ACHN (cell line): Measurements from ENCODE around the gene PDE4D.

Experiments used
- DNase-seq: peaks from one replicate; pipeline ENCODE4 v3.0.0-alpha.2; 2015
- in situ Hi-C: cut with HindIII; loops from 2 replicates; pipeline ENCODE4 v1.10.0; 2017; ENCODE audit warnings: low sequenced_read_pairs, low pct_ligation_motif_present, low pct_unique_long_range_greater_than_20kb

Gene PDE4D

GRCh38 chr5:59296317-59297264 lies 596.9 kb downstream of the PDE4D start:
- DNase-seq, result peak; percentile 69
- in situ Hi-C loops, result no loop called here

- no peak for DNase-seq
- in situ Hi-C loops, result no loop called here
Observed at GRCh38 chr5:59293700-59294099, 599.8 kb downstream of the PDE4D start.

GRCh38 chr5:59291941-59292340 lies 601.6 kb downstream of the PDE4D start:
- in situ Hi-C loops, result no loop called here
- no peak for DNase-seq

GRCh38 chr5:59287884-59288283 lies 605.6 kb downstream of the PDE4D start:
- in situ Hi-C loops, result no loop called here
- no peak for DNase-seq

- in situ Hi-C loops, result no loop called here
- DNase-seq, result no peak
Observed at GRCh38 chr5:59287361-59287760, 606.2 kb downstream of the PDE4D start.

- DNase-seq, result no peak
- in situ Hi-C loops, result no loop called here
Observed at GRCh38 chr5:59286510-59286909, 607.0 kb downstream of the PDE4D start.

GRCh38 chr5:59285300-59286016 lies 608.1 kb downstream of the PDE4D start:
- in situ Hi-C loops, result no loop called here
- no peak for DNase-seq

- in situ Hi-C loops, result no loop called here
- no peak for DNase-seq
Observed at GRCh38 chr5:59282726-59283125, 610.8 kb downstream of the PDE4D start.

GRCh38 chr5:59279979-59280378 lies 613.5 kb downstream of the PDE4D start:
- no peak for DNase-seq
- in situ Hi-C loops, result no loop called here

GRCh38 chr5:59276917-59277372 lies 616.6 kb downstream of the PDE4D start:
- in situ Hi-C loops, result no loop called here
- no peak for DNase-seq

- DNase-seq, result no peak
- in situ Hi-C loops, result no loop called here
Observed at GRCh38 chr5:59276325-59276675, 617.2 kb downstream of the PDE4D start.

- in situ Hi-C loops, result no loop called here
- DNase-seq, result peak; percentile 71
Observed at GRCh38 chr5:59275510-59276324, 617.8 kb downstream of the PDE4D start.

- DNase-seq, result no peak
- in situ Hi-C loops, result no loop called here
Observed at GRCh38 chr5:59275170-59275509, 618.4 kb downstream of the PDE4D start.

GRCh38 chr5:59274106-59274636 lies 619.4 kb downstream of the PDE4D start:
- in situ Hi-C loops, result no loop called here

GRCh38 chr5:59272809-59273427 lies 620.6 kb downstream of the PDE4D start:
- no peak for DNase-seq
- in situ Hi-C loops, result no loop called here

More at GRCh38 chr5:59274106-59274636, 619.4 kb downstream of the PDE4D start:
- DNase-seq, result no peak

GRCh38 chr5:59268756-59269415 lies 624.6 kb downstream of the PDE4D start:
- no peak for DNase-seq
- in situ Hi-C loops, result no loop called here

- no peak for DNase-seq
- in situ Hi-C loops, result no loop called here
Observed at GRCh38 chr5:59267033-59267432, 626.5 kb downstream of the PDE4D start.

GRCh38 chr5:59266410-59266809 lies 627.1 kb downstream of the PDE4D start:
- DNase-seq, result no peak
- in situ Hi-C loops, result no loop called here
